WTC11 (cell line): ENCODE measurements around the gene SOX15.

ENCODE experiments used
- AFF4 ChIP-seq: sonication (generic); formaldehyde crosslinking; IDR thresholded peaks from 2 replicates; pipeline ENCODE4 v1.8.1; 2023; ENCODE audit warnings: mild to moderate bottlenecking, missing genetic modification reagents, borderline replicate concordance
- CREB1 ChIP-seq: sonication (generic); formaldehyde crosslinking; IDR thresholded peaks from 2 replicates; pipeline ENCODE4 v1.8.0; 2023; ENCODE audit warnings: mild to moderate bottlenecking, missing genetic modification reagents
- CTCF ChIP-seq: fragments of 200-600 bp; IDR thresholded peaks from 2 replicates; pipeline ENCODE4 v1.8.0; 2022; ENCODE audit warnings: antibody characterized with exemption
- E2F1 ChIP-seq: sonication (generic); formaldehyde crosslinking; IDR thresholded peaks from 2 replicates; pipeline ENCODE4 v1.8.0; 2022; ENCODE audit warnings: mild to moderate bottlenecking, missing genetic modification reagents
- ESRRA ChIP-seq: sonication (generic); formaldehyde crosslinking; IDR thresholded peaks from 2 replicates; pipeline ENCODE4 v1.8.1; 2022; ENCODE audit warnings: mild to moderate bottlenecking, missing genetic modification reagents, borderline replicate concordance
- ETV6 ChIP-seq: sonication (generic); formaldehyde crosslinking; IDR thresholded peaks from 2 replicates; pipeline ENCODE4 v1.8.1; 2022; ENCODE audit warnings: mild to moderate bottlenecking, missing genetic modification reagents
- JUN ChIP-seq: sonication (generic); formaldehyde crosslinking; IDR thresholded peaks from 2 replicates; pipeline ENCODE4 v1.8.0; 2023; ENCODE audit warnings: mild to moderate bottlenecking, missing genetic modification reagents
- ZNF263 ChIP-seq: sonication (generic); formaldehyde crosslinking; IDR thresholded peaks from 2 replicates; pipeline ENCODE4 v1.8.1; 2022; ENCODE audit warnings: low read depth, mild to moderate bottlenecking, moderate library complexity, missing genetic modification reagents

GRCh38 chr17:7589891-7590691 is at the start of gene SOX15:
- TF ChIP-seq E2F1 (CRISPR knock-in tag) (no peak), AFF4 (CRISPR knock-in tag) (no peak), ETV6 (CRISPR knock-in tag) (no peak), JUN (CRISPR knock-in tag) (no peak), CTCF (no peak), CREB1 (CRISPR knock-in tag) (no peak), ESRRA (CRISPR knock-in tag) (no peak), ZNF263 (CRISPR knock-in tag) (no peak)
